Body of pancreas (tissue), 4 donors: ENCODE results near the gene DAB2IP. TPM values are rescaled to one million over a fixed set of nuclear protein-coding genes. Genes with fewer than 3 reads are reported as not detected.
A peak's percentile ranks its signal among the peaks of the same experiment; 100 is the strongest.

Source experiments
- ATAC-seq: fragments of 150-250 bp; one replicate; pipeline ENCODE4 v1.9.1; 2016
- DNase-seq, 4 donors: peaks; one replicate each; pipeline ENCODE4 v3.0.0-alpha.2; 2019
- H3K27ac ChIP-seq, 4 donors: fragments of 200-600 bp; sonication (generic); 1 replicate in 3 of 4; 2 replicates in 1 of 4; pipeline versions ENCODE4 v1.5.1 to v1.6.1; 2016 to 2019; ENCODE audit warnings: mild to moderate bottlenecking in 1 of 4, mixed read lengths in 1 of 4, moderate library complexity in 1 of 4
- H3K27me3 ChIP-seq, 2 donors: fragments of 200-600 bp; sonication (generic); one replicate each; pipeline ENCODE4 v1.6.0; 2016; ENCODE audit warnings: mild to moderate bottlenecking in 1 of 2
- H3K36me3 ChIP-seq, 2 donors: fragments of 200-600 bp; sonication (generic); replicated peaks in 1 of 2; 2 replicates each; pipeline ENCODE4 v1.5.1; 2016; ENCODE audit warnings: low read depth in 2 of 2; ENCODE audit not compliant: insufficient read depth in 1 of 2
- H3K4me1 ChIP-seq: fragments of 200-600 bp; sonication (generic); one replicate; pipeline ENCODE4 v1.6.0; 2016
- H3K4me3 ChIP-seq, 2 donors: fragments of 200-600 bp; sonication (generic); 1 replicate in 1 of 2; 2 replicates in 1 of 2; pipeline ENCODE4 v1.5.1; 2016 to 2019
- H3K9me3 ChIP-seq, 3 donors: fragments of 200-600 bp; sonication (generic); 1 replicate in 2 of 3; 2 replicates in 1 of 3; pipeline ENCODE4 v1.5.1; 2016
- POLR2A ChIP-seq, 3 donors: fragments of 450-650 bp; IDR thresholded peaks; one replicate each; pipeline ENCODE4 v1.6.1; 2016; ENCODE audit warnings: antibody characterized with exemption in 3 of 3, mild to moderate bottlenecking in 2 of 3
- WGBS, 2 donors: methylation state at CpG; one replicate each; pipeline ENCODE4 v1.1.5; 2017; 5-methylcytosine and 5-hydroxymethylcytosine counted together
- intact Hi-C: fragments of 100-400 bp; cut with DNase I; formaldehyde crosslinking; loops from one replicate; pipeline ENCODE4 v1.15.1; 2023
- total RNA-seq, 2 donors: library from RNA; depleted of rRNA; stranded (reverse); fragments of >200 nt; gene quantifications; one replicate each; pipeline ENCODE4 v1.1.0, GENCODE V29; 2016
- TF ChIP-seq, protein P1 (sequence below), 7 experiments: fragments of 450-650 bp in 4 of 7; fragments of 200-600 bp in 3 of 7; sonication (generic) in 3 of 7; IDR thresholded peaks; one replicate each; pipeline ENCODE4 v1.5.1; 2016 to 2019; ENCODE audit warnings: antibody characterized with exemption in 7 of 7

Gene DAB2IP
- total RNA-seq, 2 donors from 2014 or later, result 25.2 to 34.9 TPM

GRCh38 chr9:121763561-121764370, 112.3 kb downstream of the DAB2IP start:
- ATAC-seq (no peak), DNase-seq (no peak)
- Histone ChIP-seq H3K9me3 (no peaks in the 10 kb centered on the region), H3K4me3 (no peak overlapping the region), H3K27ac (peak overlapping the region; percentile 71 to 88 (median 84)), H3K36me3 (peaks cover 0 to 6% of the 10 kb centered on the region in 2 donors), H3K4me1 (peaks cover 28% of the 10 kb centered on the region), H3K27me3 (no peaks in the 10 kb centered on the region)
- 91 to 92% methylated on average over 11 to 18 of the region's 21 CpGs for WGBS, 2 donors
- intact Hi-C loops, result no loop called here
- no peak for TF ChIP-seq POLR2A (IDR thresholded peaks at IDR 0.05)
- TF ChIP-seq, protein P1, sequence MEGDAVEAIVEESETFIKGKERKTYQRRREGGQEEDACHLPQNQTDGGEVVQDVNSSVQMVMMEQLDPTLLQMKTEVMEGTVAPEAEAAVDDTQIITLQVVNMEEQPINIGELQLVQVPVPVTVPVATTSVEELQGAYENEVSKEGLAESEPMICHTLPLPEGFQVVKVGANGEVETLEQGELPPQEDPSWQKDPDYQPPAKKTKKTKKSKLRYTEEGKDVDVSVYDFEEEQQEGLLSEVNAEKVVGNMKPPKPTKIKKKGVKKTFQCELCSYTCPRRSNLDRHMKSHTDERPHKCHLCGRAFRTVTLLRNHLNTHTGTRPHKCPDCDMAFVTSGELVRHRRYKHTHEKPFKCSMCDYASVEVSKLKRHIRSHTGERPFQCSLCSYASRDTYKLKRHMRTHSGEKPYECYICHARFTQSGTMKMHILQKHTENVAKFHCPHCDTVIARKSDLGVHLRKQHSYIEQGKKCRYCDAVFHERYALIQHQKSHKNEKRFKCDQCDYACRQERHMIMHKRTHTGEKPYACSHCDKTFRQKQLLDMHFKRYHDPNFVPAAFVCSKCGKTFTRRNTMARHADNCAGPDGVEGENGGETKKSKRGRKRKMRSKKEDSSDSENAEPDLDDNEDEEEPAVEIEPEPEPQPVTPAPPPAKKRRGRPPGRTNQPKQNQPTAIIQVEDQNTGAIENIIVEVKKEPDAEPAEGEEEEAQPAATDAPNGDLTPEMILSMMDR (IDR thresholded peaks at IDR 0.05), result no peak

- Histone ChIP-seq H3K9me3 (no peaks in the 10 kb centered on the region), H3K4me3 (no peak overlapping the region), H3K4me1 (peaks cover 28% of the 10 kb centered on the region), H3K27me3 (no peaks in the 10 kb centered on the region), H3K36me3 (peaks cover 0 to 7% of the 10 kb centered on the region in 2 donors), H3K27ac (peak overlapping the region; percentile 71 to 88 (median 84))
- DNase-seq, result no peak
- intact Hi-C loops, result no loop called here
- TF ChIP-seq, protein P1 (IDR thresholded peaks at IDR 0.05), result no peak
- no peak for TF ChIP-seq POLR2A (IDR thresholded peaks at IDR 0.05)
- 87 to 93% methylated on average over 4 to 9 of the region's 9 CpGs for WGBS, 2 donors
- ATAC-seq, result no peak
Observed at GRCh38 chr9:121764371-121764730, 112.9 kb downstream of the DAB2IP start.

- TF ChIP-seq POLR2A (IDR thresholded peaks at IDR 0.05), result peak in 1 of 3 donors; percentile 9
- TF ChIP-seq, protein P1 (IDR thresholded peaks at IDR 0.05), result peak in 5 of 7 experiments; percentile 16 to 66 (median 57)
- peaks cover 28% of the 10 kb centered on the region for H3K4me1 ChIP-seq
- no peaks in the 10 kb centered on the region for H3K9me3 ChIP-seq
- ATAC-seq (peak; percentile 86), DNase-seq (peak; percentile 74 to 85 (median 83))
- no peak overlapping the region for H3K4me3 ChIP-seq
- H3K27me3 ChIP-seq, result no peaks in the 10 kb centered on the region
- intact Hi-C loops, result no loop called here
- H3K27ac ChIP-seq, result peak overlapping the region; percentile 71 to 88 (median 84)
- peaks cover 0 to 7% of the 10 kb centered on the region in 2 donors for H3K36me3 ChIP-seq
- WGBS, 2 donors, result 12 to 48% methylated on average over 5 to 8 of the region's 8 CpGs
Observed at GRCh38 chr9:121765021-121765950, 113.9 kb downstream of the DAB2IP start.

- ATAC-seq (no peak), DNase-seq (no peak)
- Histone ChIP-seq H3K4me3 (no peak overlapping the region), H3K36me3 (peaks cover 0 to 3% of the 10 kb centered on the region in 2 donors), H3K27ac (peak overlapping the region; percentile 71 to 88 (median 84)), H3K9me3 (no peaks in the 10 kb centered on the region), H3K27me3 (no peaks in the 10 kb centered on the region), H3K4me1 (peaks cover 28% of the 10 kb centered on the region)
- 90 to 91% methylated on average over 16 to 19 of the region's 19 CpGs for WGBS, 2 donors
- intact Hi-C loops, result no loop called here
- TF ChIP-seq POLR2A (IDR thresholded peaks at IDR 0.05), result no peak
- TF ChIP-seq, protein P1 (IDR thresholded peaks at IDR 0.05), result no peak
Observed at GRCh38 chr9:121766081-121766683, 114.7 kb downstream of the DAB2IP start.
